Kidney tubule cell (primary cell): Measurements from ENCODE around the gene NDEL1.
A peak's percentile ranks its signal among the peaks of the same experiment; 100 is the strongest.

Source experiments
- DNase-seq: peaks from one replicate; pipeline ENCODE4 v3.0.0-alpha.2; 2018; ENCODE audit warnings: low spot score

Gene NDEL1

GRCh38 chr17:8459107-8459506, 23.4 kb downstream of the NDEL1 start:
- no peak for DNase-seq

- no peak for DNase-seq
Observed at GRCh38 chr17:8459831-8460230, 24.1 kb downstream of the NDEL1 start.

- no peak for DNase-seq
Observed at GRCh38 chr17:8462564-8462963, 26.9 kb downstream of the NDEL1 start.

DNA sequence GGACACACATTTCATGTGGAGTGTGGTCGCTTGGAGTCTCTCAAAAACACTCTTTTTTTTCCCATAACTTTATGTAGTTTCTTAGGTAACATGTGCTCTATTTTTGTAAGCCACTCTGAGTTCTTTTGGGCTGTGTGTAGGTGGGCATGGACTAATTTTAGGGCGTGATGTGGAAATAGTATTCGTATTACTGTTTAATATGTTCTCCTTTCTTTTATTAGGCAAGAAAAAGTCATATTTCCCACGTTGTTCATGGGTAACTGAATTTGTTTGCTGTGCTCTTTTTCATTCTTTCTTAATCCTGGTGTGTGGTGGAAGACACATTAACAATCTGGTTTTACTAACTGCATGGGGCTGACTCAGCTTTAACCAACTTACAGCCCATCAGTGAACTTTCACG, 27.4 kb downstream of the NDEL1 start:
- DNase-seq, result no peak

- DNase-seq, result no peak
Observed at GRCh38 chr17:8464941-8465340, 29.3 kb downstream of the NDEL1 start.

- no peak for DNase-seq
Observed at GRCh38 chr17:8465356-8465755, 29.7 kb downstream of the NDEL1 start.

- DNase-seq, result no peak
Observed at GRCh38 chr17:8465759-8466158, 30.1 kb downstream of the NDEL1 start.

GRCh38 chr17:8466456-8466855, 30.8 kb downstream of the NDEL1 start:
- DNase-seq, result no peak

- DNase-seq, result no peak
Observed at GRCh38 chr17:8466873-8467272, 31.2 kb downstream of the NDEL1 start.

GRCh38 chr17:8467527-8467926, 31.8 kb downstream of the NDEL1 start:
- no peak for DNase-seq

GRCh38 chr17:8468127-8468526, 32.4 kb downstream of the NDEL1 start:
- DNase-seq, result no peak

- DNase-seq, result no peak
Observed at GRCh38 chr17:8468980-8469379, 33.3 kb downstream of the NDEL1 start.

- DNase-seq, result no peak
Observed at GRCh38 chr17:8469964-8470363, 34.3 kb downstream of the NDEL1 start.

GRCh38 chr17:8470447-8471047, 34.9 kb downstream of the NDEL1 start:
- DNase-seq, result peak; percentile 73

GRCh38 chr17:8472663-8473062, 37.0 kb downstream of the NDEL1 start:
- DNase-seq, result no peak

GRCh38 chr17:8473451-8474192, 37.9 kb downstream of the NDEL1 start:
- no peak for DNase-seq

DNA sequence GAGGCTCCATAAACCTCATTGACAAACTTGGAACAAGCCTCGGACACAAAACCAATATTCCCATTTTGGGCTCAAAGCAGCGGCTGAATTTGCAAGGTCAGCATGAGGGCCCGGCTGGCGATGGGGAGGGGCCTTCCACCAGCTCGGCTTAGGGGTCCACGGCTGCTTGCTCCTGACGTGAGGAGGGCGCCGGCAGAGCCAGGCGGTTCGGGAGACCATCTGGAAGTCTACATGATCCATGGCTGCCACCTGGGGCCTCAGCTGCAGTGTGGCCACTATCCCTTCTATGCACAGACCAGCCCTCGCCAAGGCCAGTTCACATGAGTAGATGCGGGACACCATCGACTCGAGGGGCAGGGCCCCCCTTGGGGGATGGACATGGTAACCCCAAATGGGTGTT, 39.1 kb downstream of the NDEL1 start:
- no peak for DNase-seq

- no peak for DNase-seq
Observed at GRCh38 chr17:8475227-8475626, 39.5 kb downstream of the NDEL1 start.

GRCh38 chr17:8475781-8476180, 40.1 kb downstream of the NDEL1 start:
- DNase-seq, result no peak

DNA sequence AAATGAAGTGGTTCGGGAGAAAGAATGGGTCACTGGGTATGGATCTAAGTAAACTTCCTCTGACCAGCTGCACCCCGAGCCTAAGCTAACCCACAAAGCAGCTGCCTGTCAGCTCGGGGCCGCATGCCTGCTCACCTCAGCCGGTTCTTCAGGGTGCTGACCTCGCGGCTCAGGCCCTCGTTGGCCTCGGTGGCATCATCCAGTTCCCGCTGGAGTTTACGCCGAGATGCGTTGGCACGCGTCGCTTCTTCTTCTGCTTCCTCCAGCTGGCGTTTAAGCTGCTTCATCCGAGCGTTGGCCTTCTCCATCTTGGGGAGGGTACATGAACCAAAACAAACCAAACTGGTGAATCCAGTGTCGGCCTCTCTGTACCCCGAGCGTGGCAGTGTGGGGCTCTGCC, 41.1 kb downstream of the NDEL1 start:
- DNase-seq, result no peak

GRCh38 chr17:8477171-8477570, 41.5 kb downstream of the NDEL1 start:
- DNase-seq, result no peak

DNA sequence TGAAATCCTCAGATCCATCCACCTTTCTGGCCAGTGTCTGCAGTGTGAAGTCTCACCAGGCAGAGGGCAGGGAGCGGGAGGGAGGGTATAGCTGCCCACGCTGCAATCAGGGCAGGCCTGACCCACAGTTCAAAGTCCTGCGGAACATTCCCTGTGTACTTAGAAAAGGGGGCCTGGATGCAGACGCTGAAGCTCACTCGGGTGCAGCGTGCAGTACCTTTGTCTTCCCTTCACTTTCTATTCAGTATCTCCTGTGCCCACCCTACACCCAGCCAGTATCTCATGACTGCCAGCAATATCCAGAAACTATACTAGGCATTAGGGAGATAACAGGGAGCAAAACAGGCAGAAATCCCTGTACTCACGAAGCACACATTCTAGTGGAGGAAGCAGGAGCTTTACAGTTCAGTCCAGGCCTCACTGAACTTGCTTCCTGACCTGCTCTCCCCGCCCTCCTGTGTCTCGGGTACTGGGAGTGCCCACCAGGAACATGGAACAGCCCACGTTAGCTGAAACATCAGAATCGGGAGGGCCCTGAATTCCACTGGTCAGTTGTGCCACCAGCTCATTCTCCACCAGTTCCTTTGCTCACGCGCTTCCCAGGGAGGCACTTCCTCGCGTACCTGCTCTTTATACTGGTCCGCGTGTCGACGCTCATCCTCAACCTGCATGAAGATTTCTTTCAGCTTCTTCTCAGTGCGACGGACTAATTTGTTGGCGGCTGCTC, 42.2 kb downstream of the NDEL1 start:
- no peak for DNase-seq

GRCh38 chr17:8479431-8479947, 43.8 kb downstream of the NDEL1 start:
- DNase-seq, result no peak
